ENCODE measurements around the gene TOP2A. TPM values are rescaled to one million over a fixed set of nuclear protein-coding genes. Genes with fewer than 3 reads are reported as not detected.

TOP2A gene
- polyA plus RNA-seq, 1 donor from 2014 or later = 7.8 TPM

- no peaks in the 10 kb centered on the region for H3K9me3 ChIP-seq (ENCODE audit: low read length)
- no peak overlapping the region for H3K4me2 ChIP-seq (ENCODE audit: low read length)
- H3K27ac ChIP-seq (ENCODE audit: low read length) = no peak overlapping the region
- H3K9me2 ChIP-seq (ENCODE audit: insufficient read depth, low read length) = no peaks in the 10 kb centered on the region
- no peaks in the 10 kb centered on the region for H3F3A ChIP-seq (ENCODE audit: insufficient read depth, low read length, poor library complexity, severe bottlenecking)
- no peaks in the 10 kb centered on the region for H3K36me3 ChIP-seq (ENCODE audit: insufficient read depth, low read length)
- no peaks in the 10 kb centered on the region for H3K79me2 ChIP-seq (replicated peaks; ENCODE audit: insufficient read depth, low read length)
- H3K27me3 ChIP-seq (ENCODE audit: insufficient read depth, low read depth, low read length) = no peaks in the 10 kb centered on the region
- no peak overlapping the region for H2AFZ ChIP-seq (ENCODE audit: low read depth, low read length)
- no peak overlapping the region for H3K4me3 ChIP-seq (ENCODE audit: low read length)
- H4K20me1 ChIP-seq (ENCODE audit: insufficient read depth) = no peaks in the 10 kb centered on the region
- TF ChIP-seq TAF1 (IDR thresholded peaks at IDR 0.05; ENCODE audit: low read depth) (no peak), SMC3 (conservative IDR thresholded peaks at IDR 0.05; ENCODE audit: poor library complexity) (no peak), CTCF (IDR thresholded peaks at IDR 0.05; ENCODE audit: poor library complexity, severe bottlenecking) (no peak), EP300 (conservative IDR thresholded peaks at IDR 0.05; ENCODE audit: poor library complexity, severe bottlenecking) (no peak), POLR2AphosphoS5 (IDR thresholded peaks at IDR 0.05) (no peak), EZH2 (IDR thresholded peaks at IDR 0.05; ENCODE audit: borderline replicate concordance, insufficient read depth, low read length, poor library complexity, severe bottlenecking) (no peak), RAD21 (conservative IDR thresholded peaks at IDR 0.05) (no peak), MXI1 (conservative IDR thresholded peaks at IDR 0.05; ENCODE audit: poor library complexity, severe bottlenecking) (no peak), REST (IDR thresholded peaks at IDR 0.05; ENCODE audit: borderline replicate concordance) (no peak)
- H3K9ac ChIP-seq (ENCODE audit: low read length) = no peak overlapping the region
Measured at GRCh38 chr17:40461732-40462342, 44.1 kb upstream of the TOP2A start.

DNA sequence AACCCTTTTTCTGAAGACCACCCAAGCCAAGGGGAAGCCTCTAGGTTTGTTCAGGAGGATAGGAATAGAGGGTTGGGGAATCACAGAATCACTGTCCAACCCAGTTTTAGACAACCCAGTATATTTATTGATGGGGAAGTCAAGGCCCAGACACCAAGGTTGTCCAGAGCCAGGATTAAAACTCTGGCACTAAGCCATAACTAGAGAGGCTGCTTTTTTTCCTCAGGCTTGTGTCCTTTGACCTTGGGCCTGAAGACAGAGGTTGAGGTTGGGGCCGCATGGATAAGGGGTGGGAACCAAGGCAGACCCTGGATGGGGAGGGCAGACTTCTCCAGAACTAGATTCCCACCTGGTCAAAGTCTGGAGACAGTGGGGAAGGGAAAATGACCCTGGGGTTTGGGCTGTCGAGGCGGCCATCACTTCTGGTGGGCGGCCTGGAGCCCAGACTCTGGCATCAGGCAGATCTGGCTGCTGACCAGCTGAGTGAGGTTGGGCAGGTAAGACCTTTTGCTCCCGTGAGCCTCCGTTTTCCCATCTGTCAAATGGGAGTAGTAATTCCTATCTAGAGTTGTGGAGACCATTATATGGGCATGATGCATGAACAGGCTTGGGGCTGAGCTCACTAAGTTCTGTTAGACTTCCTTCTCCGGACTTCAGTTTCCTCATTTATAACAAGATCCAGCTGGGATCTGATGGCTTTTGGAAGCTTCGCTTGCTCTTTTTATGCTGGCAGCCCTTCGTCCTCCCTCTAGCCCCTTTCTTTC lies 43.5 kb upstream of the TOP2A start:
- Histone ChIP-seq H3K36me3 (ENCODE audit: insufficient read depth, low read length) (no peaks in the 10 kb centered on the region), H3K9ac (ENCODE audit: low read length) (no peak overlapping the region), H4K20me1 (ENCODE audit: insufficient read depth) (no peaks in the 10 kb centered on the region), H3K79me2 (replicated peaks; ENCODE audit: insufficient read depth, low read length) (no peaks in the 10 kb centered on the region), H3F3A (ENCODE audit: insufficient read depth, low read length, poor library complexity, severe bottlenecking) (no peaks in the 10 kb centered on the region), H3K4me3 (ENCODE audit: low read length) (no peak overlapping the region), H3K9me2 (ENCODE audit: insufficient read depth, low read length) (no peaks in the 10 kb centered on the region), H3K9me3 (ENCODE audit: low read length) (no peaks in the 10 kb centered on the region), H3K4me2 (ENCODE audit: low read length) (no peak overlapping the region), H2AFZ (ENCODE audit: low read depth, low read length) (no peak overlapping the region), H3K27me3 (ENCODE audit: insufficient read depth, low read depth, low read length) (no peaks in the 10 kb centered on the region), H3K27ac (ENCODE audit: low read length) (no peak overlapping the region)
- TF ChIP-seq TAF1 (IDR thresholded peaks at IDR 0.05; ENCODE audit: low read depth) (no peak), POLR2AphosphoS5 (IDR thresholded peaks at IDR 0.05) (no peak), MXI1 (conservative IDR thresholded peaks at IDR 0.05; ENCODE audit: poor library complexity, severe bottlenecking) (no peak), CTCF (IDR thresholded peaks at IDR 0.05; ENCODE audit: poor library complexity, severe bottlenecking) (no peak), REST (IDR thresholded peaks at IDR 0.05; ENCODE audit: borderline replicate concordance) (no peak), SMC3 (conservative IDR thresholded peaks at IDR 0.05; ENCODE audit: poor library complexity) (no peak), EP300 (conservative IDR thresholded peaks at IDR 0.05; ENCODE audit: poor library complexity, severe bottlenecking) (no peak)

Data from neural cell (in vitro differentiated cells).